Aorta (tissue), 5 donors: ENCODE results near the gene ETS1. TPM values are rescaled to one million over a fixed set of nuclear protein-coding genes. Genes with fewer than 3 reads are reported as not detected.

Experiments
- ATAC-seq: fragments of 200-7000 bp; cut with Tn5 transposase; one replicate; pipeline ENCODE4 v1.9.1; 2022; ENCODE audit warnings: moderate library complexity; ENCODE audit not compliant: low FRiP score
- DNase-seq, 2 donors: peaks; one replicate each; pipeline ENCODE4 v3.0.0-alpha.2; 2020
- H3K27ac ChIP-seq, 2 donors: one replicate each; pipeline ENCODE4 v1.5.1; 2013; ENCODE audit warnings: low read length in 2 of 2, mild to moderate bottlenecking in 2 of 2, moderate library complexity in 2 of 2, control low read depth in 1 of 2, inconsistent platforms in 1 of 2, low read depth in 1 of 2
- H3K27me3 ChIP-seq, 2 donors: one replicate each; pipeline ENCODE4 v1.6.1; 2013; ENCODE audit warnings: control low read depth in 1 of 2, low read length in 1 of 2, mild to moderate bottlenecking in 1 of 2, moderate library complexity in 1 of 2; ENCODE audit not compliant: insufficient read depth in 2 of 2, control insufficient read depth in 1 of 2
- H3K36me3 ChIP-seq, 2 donors: one replicate each; pipeline ENCODE4 v1.6.1; 2013; ENCODE audit warnings: control low read depth in 1 of 2, low read length in 1 of 2, mild to moderate bottlenecking in 1 of 2; ENCODE audit not compliant: insufficient read depth in 2 of 2, control insufficient read depth in 1 of 2
- H3K4me1 ChIP-seq, 2 donors: one replicate each; pipeline ENCODE4 v1.6.1; 2013; ENCODE audit warnings: low read length in 2 of 2, control low read depth in 1 of 2, mild to moderate bottlenecking in 1 of 2, moderate library complexity in 1 of 2; ENCODE audit not compliant: insufficient read depth in 2 of 2, control insufficient read depth in 1 of 2
- H3K4me3 ChIP-seq, 2 donors: one replicate each; pipeline ENCODE4 v1.5.1; 2013; ENCODE audit warnings: low read length in 2 of 2, control low read depth in 1 of 2, mild to moderate bottlenecking in 1 of 2
- H3K9me3 ChIP-seq: one replicate; pipeline ENCODE4 v1.6.1; 2013; ENCODE audit warnings: mild to moderate bottlenecking, low read length; ENCODE audit not compliant: control insufficient read depth
- WGBS, 2 donors: extraction: QIAGEN DNeasy Blood & Tissue Kit; methylation state at CpG; one replicate each; pipeline ENCODE4 v1.1.7; 2013; 5-methylcytosine and 5-hydroxymethylcytosine counted together
- intact Hi-C, 2 donors: fragments of 100-400 bp; cut with DNase I; formaldehyde crosslinking; loops; one replicate each; pipeline versions ENCODE4 v1.14.2 to v1.15.0; 2022
- polyA plus RNA-seq, 2 donors: library from polyadenylated mRNA; stranded (reverse); fragments of 200-250 nt; gene quantifications; one replicate each; pipeline ENCODE4 v1.2.3, GENCODE V29; 2013
- total RNA-seq, 2 donors: library from RNA; stranded (reverse); fragmentation: NEBNext Ultra II Directional; extraction: Animal tissue kit (Norgen Biotek cat#: 25700); gene quantifications; one replicate each; pipeline ENCODE4 v1.2.1, GENCODE V29; 2021
- donor health status: healthy with polysubstance abuse.
- donor health status: Bipolar disorder and iron deficiency.
- donor health status: DM: no; HTN: no; CAD: no.
- donor health status: DM: no; HTN: no; CAD: no.
- donor health status: DM: yes; HTN: yes; CAD: no.

Gene ETS1
- total and polyA plus RNA-seq, 4 donors: 17.8 to 125 (median 69.8) TPM

GRCh38 chr11:128563308-128563707, 24.1 kb downstream of the ETS1 start:
- whole genome bisulfite sequencing, 2 donors: 88 to 90% methylated on average over 5 of the region's 5 CpGs
- no peak overlapping the region for H3K4me3 ChIP-seq
- H3K4me1 ChIP-seq: no peaks in the 10 kb centered on the region
- no peaks in the 10 kb centered on the region for H3K9me3 ChIP-seq
- H3K27ac ChIP-seq: no peak overlapping the region
- no peaks in the 10 kb centered on the region for H3K27me3 ChIP-seq
- no peak for DNase-seq
- H3K36me3 ChIP-seq: no peaks in the 10 kb centered on the region
- ATAC-seq: no peak
- intact Hi-C loops: no loop called here

- Histone ChIP-seq H3K4me1 (no peaks in the 10 kb centered on the region), H3K27ac (no peak overlapping the region), H3K9me3 (no peaks in the 10 kb centered on the region), H3K36me3 (no peaks in the 10 kb centered on the region), H3K27me3 (no peaks in the 10 kb centered on the region), H3K4me3 (no peak overlapping the region)
- WGBS, 2 donors: 88 to 90% methylated on average over 3 of the region's 3 CpGs
- ATAC-seq (no peak), DNase-seq (no peak)
- intact Hi-C loops: no loop called here
Measured at GRCh38 chr11:128559496-128560103, 27.8 kb downstream of the ETS1 start.

GRCh38 chr11:128555606-128556005, 31.8 kb downstream of the ETS1 start:
- Histone ChIP-seq H3K36me3 (no peaks in the 10 kb centered on the region), H3K4me3 (no peak overlapping the region), H3K4me1 (no peaks in the 10 kb centered on the region), H3K27ac (no peak overlapping the region), H3K9me3 (no peaks in the 10 kb centered on the region), H3K27me3 (no peaks in the 10 kb centered on the region)
- intact Hi-C loops: no loop called here
- DNase-seq: no peak
- 92 to 96% methylated on average over 2 of the region's 2 CpGs for WGBS, 2 donors
- ATAC-seq: no peak

- H3K27ac ChIP-seq: no peak overlapping the region
- WGBS, 2 donors: 15 to 18% methylated on average over 10 of the region's 10 CpGs
- no peaks in the 10 kb centered on the region for H3K4me1 ChIP-seq
- H3K9me3 ChIP-seq: no peaks in the 10 kb centered on the region
- no peak for DNase-seq
- intact Hi-C loops: no loop called here
- H3K36me3 ChIP-seq: no peaks in the 10 kb centered on the region
- no peak for ATAC-seq
- H3K4me3 ChIP-seq: no peak overlapping the region
- H3K27me3 ChIP-seq: no peaks in the 10 kb centered on the region
Measured at GRCh38 chr11:128553662-128554362, 33.5 kb downstream of the ETS1 start.

- DNase-seq (no peak), ATAC-seq (no peak)
- 92% methylated on average over 14 of the region's 14 CpGs for WGBS, 2 donors
- Histone ChIP-seq H3K4me3 (no peak overlapping the region), H3K27me3 (no peaks in the 10 kb centered on the region), H3K9me3 (no peaks in the 10 kb centered on the region), H3K4me1 (no peaks in the 10 kb centered on the region), H3K27ac (no peak overlapping the region), H3K36me3 (no peaks in the 10 kb centered on the region)
- intact Hi-C loops: no loop called here
Measured at GRCh38 chr11:128552783-128553661, 34.3 kb downstream of the ETS1 start.

- WGBS, 2 donors: 90% methylated on average over 9 of the region's 9 CpGs
- H3K36me3 ChIP-seq: no peaks in the 10 kb centered on the region
- DNase-seq (no peak), ATAC-seq (no peak)
- intact Hi-C loops: no loop called here
- no peak overlapping the region for H3K4me3 ChIP-seq
- H3K9me3 ChIP-seq: no peaks in the 10 kb centered on the region
- no peaks in the 10 kb centered on the region for H3K4me1 ChIP-seq
- no peak overlapping the region for H3K27ac ChIP-seq
- no peaks in the 10 kb centered on the region for H3K27me3 ChIP-seq
Measured at GRCh38 chr11:128551611-128552335, 35.6 kb downstream of the ETS1 start.

GRCh38 chr11:128551058-128551457, 36.3 kb downstream of the ETS1 start:
- intact Hi-C loops: no loop called here
- Histone ChIP-seq H3K4me3 (no peak overlapping the region), H3K27ac (no peak overlapping the region), H3K9me3 (no peaks in the 10 kb centered on the region), H3K4me1 (no peaks in the 10 kb centered on the region), H3K36me3 (no peaks in the 10 kb centered on the region), H3K27me3 (no peaks in the 10 kb centered on the region)
- WGBS, 2 donors: 99 to 100% methylated on average over 4 of the region's 4 CpGs
- ATAC-seq: no peak
- DNase-seq: no peak

GRCh38 chr11:128550261-128550821, 37.0 kb downstream of the ETS1 start:
- ATAC-seq (no peak), DNase-seq (no peak)
- Histone ChIP-seq H3K4me3 (no peak overlapping the region), H3K27me3 (no peaks in the 10 kb centered on the region), H3K4me1 (no peaks in the 10 kb centered on the region), H3K36me3 (no peaks in the 10 kb centered on the region), H3K9me3 (no peaks in the 10 kb centered on the region), H3K27ac (no peak overlapping the region)
- intact Hi-C loops: no loop called here
- WGBS, 2 donors: 93 to 94% methylated on average over 4 of the region's 4 CpGs
